PFSK-1 (cell line): ENCODE measurements around the gene DPH1.
A peak's percentile ranks its signal among the peaks of the same experiment; 100 is the strongest.

Experiments used
- FOXP2 ChIP-seq: optimal IDR thresholded peaks from 2 replicates; pipeline ENCODE3; 2011; ENCODE audit warnings: borderline replicate concordance, control low read depth, inconsistent platforms; ENCODE audit not compliant: insufficient read depth; ENCODE audit errors: extremely low read length, extremely low read depth
- POLR2AphosphoS5 ChIP-seq: IDR thresholded peaks from 2 replicates; pipeline ENCODE4 v1.6.1; 2012; ENCODE audit warnings: low read depth, mild to moderate bottlenecking, control low read depth, low read length, moderate library complexity
- REST ChIP-seq, 2 experiments: IDR thresholded peaks; 2 replicates each; pipeline versions ENCODE4 v1.6.1 to v1.8.0; 2011 to 2012; ENCODE audit warnings: low read depth in 2 of 2, low read length in 2 of 2, control low read depth in 1 of 2, inconsistent platforms in 1 of 2, mild to moderate bottlenecking in 1 of 2, moderate library complexity in 1 of 2; ENCODE audit not compliant: insufficient read depth in 1 of 2
- SIN3A ChIP-seq: IDR thresholded peaks from 2 replicates; pipeline ENCODE4 v1.6.1; 2012; ENCODE audit warnings: mild to moderate bottlenecking, low read length, moderate library complexity, borderline replicate concordance; ENCODE audit not compliant: insufficient read depth
- TAF1 ChIP-seq: IDR thresholded peaks from 2 replicates; pipeline ENCODE4 v1.6.1; 2012; ENCODE audit warnings: low read length, control low read depth, borderline replicate concordance; ENCODE audit not compliant: insufficient read depth

Gene DPH1

GRCh38 chr17:2062571-2063183 lies 32.7 kb downstream of the DPH1 start:
- no peak for TF ChIP-seq SIN3A
- TF ChIP-seq TAF1, result no peak
- peak; percentile 14 for TF ChIP-seq POLR2AphosphoS5
- TF ChIP-seq FOXP2, result peak; percentile 26

GRCh38 chr17:2063261-2064146 lies 33.6 kb downstream of the DPH1 start:
- TF ChIP-seq REST (IDR thresholded peaks at IDR 0.05; ENCODE audit: insufficient read depth in 1 of 2, low read depth in 2 of 2, low read length in 2 of 2), result no peak
- TF ChIP-seq POLR2AphosphoS5, result no peak; the same call in 1 of the 2 replicates
- no peak for TF ChIP-seq TAF1
- no peak for TF ChIP-seq SIN3A
- TF ChIP-seq FOXP2, result no peak

GRCh38 chr17:2064147-2064489 lies 34.2 kb downstream of the DPH1 start:
- TF ChIP-seq REST (IDR thresholded peaks at IDR 0.05; ENCODE audit: insufficient read depth in 1 of 2, low read depth in 2 of 2, low read length in 2 of 2), result no peak
- no peak for TF ChIP-seq SIN3A
- no peak for TF ChIP-seq TAF1
- no peak for TF ChIP-seq POLR2AphosphoS5

- TF ChIP-seq REST (IDR thresholded peaks at IDR 0.05; ENCODE audit: insufficient read depth in 1 of 2, low read depth in 2 of 2, low read length in 2 of 2), result no peak
- no peak for TF ChIP-seq TAF1
- TF ChIP-seq POLR2AphosphoS5, result no peak
- no peak for TF ChIP-seq SIN3A
- TF ChIP-seq FOXP2, result no peak
These were observed 34.6 kb downstream of the DPH1 start for GRCh38 chr17:2064520-2064971.

GRCh38 chr17:2064980-2065785 lies 35.2 kb downstream of the DPH1 start:
- no peak for TF ChIP-seq SIN3A
- TF ChIP-seq FOXP2, result peak; percentile 52
- 0 out of 2 replicates have a peak, but pooled peaks have one; percentile 38 for TF ChIP-seq POLR2AphosphoS5
